ENCODE measurements around the gene CD14.

GRCh38 chr5:140674211-140674610 is 41.2 kb upstream of the CD14 start:
- TF ChIP-seq CTCF (IDR thresholded peaks at IDR 0.05; ENCODE audit: extremely low read depth in 1 of 2, insufficient read depth in 1 of 2, low read depth in 1 of 2, low read length in 2 of 2) (no peak), POLR2A (IDR thresholded peaks at IDR 0.05; ENCODE audit: low read depth, low read length) (no peak), FOS (IDR thresholded peaks at IDR 0.05; ENCODE audit: borderline replicate concordance, insufficient read depth, low read length) (no peak), EZH2 (IDR thresholded peaks at IDR 0.05; ENCODE audit: borderline replicate concordance, low read depth, low read length, severe bottlenecking) (no peak), MAX (IDR thresholded peaks at IDR 0.05; ENCODE audit: insufficient read depth, insufficient read length) (no peak), POLR2AphosphoS5 (IDR thresholded peaks at IDR 0.05; ENCODE audit: insufficient read depth, low read depth, low read length) (no peak), JUN (IDR thresholded peaks at IDR 0.05; ENCODE audit: borderline replicate concordance, insufficient read depth, insufficient read length, low read depth) (no peak), MYC (IDR thresholded peaks at IDR 0.05; ENCODE audit: low read depth, low read length) (no peak), GATA2 (IDR thresholded peaks at IDR 0.05; ENCODE audit: insufficient read depth, insufficient read length, low read depth, low read length) (no peak)

All from endothelial cell of umbilical vein (primary cell).